ENCODE measurements around the gene AKAP11. TPM values are rescaled to one million over a fixed set of nuclear protein-coding genes. Genes with fewer than 3 reads are reported as not detected.

The AKAP11 gene
- total and polyA plus RNA-seq, 2 of the 4 experiments (the other 2 are of a cell fraction) = 8.0 to 19.7 TPM

DNA sequence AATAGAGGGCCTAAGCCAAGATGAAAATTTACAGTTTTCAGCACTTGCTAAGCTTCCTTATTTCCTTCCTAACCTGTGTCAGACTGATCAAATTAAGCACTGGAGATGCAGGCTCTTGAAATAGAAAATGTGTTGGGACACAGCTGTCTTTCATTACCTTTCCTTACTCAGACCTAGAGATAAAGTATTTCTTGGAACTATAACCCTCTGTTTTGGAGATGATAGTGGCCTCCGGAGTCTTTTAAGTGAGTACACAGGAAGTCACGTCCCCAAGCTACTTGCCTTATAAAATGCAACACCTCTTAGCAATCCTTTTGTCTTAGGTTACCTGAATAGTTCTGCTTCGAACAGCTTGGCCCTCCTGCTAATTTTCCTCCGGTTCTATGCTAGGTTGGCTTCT is 12.4 kb upstream of the AKAP11 start:
- Histone ChIP-seq H3K9me1 (ENCODE audit: insufficient read depth, low read length) (peaks cover 3% of the 10 kb centered on the region; the same call in 1 of the 2 replicates), H2BK20ac (ENCODE audit: low read depth, low read length) (no peak overlapping the region), H3K4me3 (ENCODE audit: insufficient read depth, low read depth, low read length) (no peak overlapping the region), H3K27me3 (ENCODE audit: control insufficient read depth, insufficient read depth, low read length) (no peaks in the 10 kb centered on the region), H3K56ac (ENCODE audit: extremely low read depth, insufficient read depth, low read length) (no peak overlapping the region), H3K18ac (ENCODE audit: low read depth, low read length) (no peak overlapping the region), H2BK5ac (ENCODE audit: low read depth, low read length, poor library complexity, severe bottlenecking) (no peak overlapping the region), H3K4me1 (ENCODE audit: control insufficient read depth, insufficient read depth, low read length) (no peaks in the 10 kb centered on the region), H3K23ac (ENCODE audit: low read depth, low read length) (no peak overlapping the region), H3K27ac (ENCODE audit: insufficient read depth, low read length) (no peak overlapping the region), H3K4ac (ENCODE audit: low read depth, low read length) (no peak overlapping the region), H3K14ac (replicated peaks; ENCODE audit: low read depth, low read length) (no peak overlapping the region), H2BK15ac (ENCODE audit: low read depth, low read length) (no peak overlapping the region), H4K8ac (ENCODE audit: low read depth in 2 of 2, low read length in 2 of 2) (no peak overlapping the region), H2BK120ac (ENCODE audit: low read depth, low read length) (no peak overlapping the region), H3K79me1 (ENCODE audit: low read depth in 1 of 2, low read length in 2 of 2) (no peaks in the 10 kb centered on the region), H2AFZ (replicated peaks; ENCODE audit: low read length, poor library complexity) (no peak overlapping the region), H3K9me3 (ENCODE audit: control insufficient read depth, insufficient read depth, low read length) (no peaks in the 10 kb centered on the region; the same call in 1 of the 2 replicates), H3K36me3 (ENCODE audit: control insufficient read depth, insufficient read depth, low read length) (no peaks in the 10 kb centered on the region), H4K5ac (ENCODE audit: low read depth, low read length) (no peak overlapping the region), H4K91ac (ENCODE audit: insufficient read depth, low read depth, low read length) (no peak overlapping the region), H3K4me2 (ENCODE audit: low read depth, low read length) (no peak overlapping the region), H3K9ac (ENCODE audit: low read depth, low read length) (no peak overlapping the region), H4K20me1 (ENCODE audit: insufficient read depth, low read length) (no peaks in the 10 kb centered on the region), H2AK5ac (ENCODE audit: low read depth, low read length) (no peak overlapping the region), H2AK9ac (replicated peaks; ENCODE audit: low read depth, low read length, poor library complexity) (no peak overlapping the region)
- intact Hi-C loops (cut with micrococcal nuclease) = no loop called here
- TF ChIP-seq BHLHE40 (IDR thresholded peaks at IDR 0.05; ENCODE audit: low read depth, low read length) = no peak
- TF ChIP-seq, protein P1, sequence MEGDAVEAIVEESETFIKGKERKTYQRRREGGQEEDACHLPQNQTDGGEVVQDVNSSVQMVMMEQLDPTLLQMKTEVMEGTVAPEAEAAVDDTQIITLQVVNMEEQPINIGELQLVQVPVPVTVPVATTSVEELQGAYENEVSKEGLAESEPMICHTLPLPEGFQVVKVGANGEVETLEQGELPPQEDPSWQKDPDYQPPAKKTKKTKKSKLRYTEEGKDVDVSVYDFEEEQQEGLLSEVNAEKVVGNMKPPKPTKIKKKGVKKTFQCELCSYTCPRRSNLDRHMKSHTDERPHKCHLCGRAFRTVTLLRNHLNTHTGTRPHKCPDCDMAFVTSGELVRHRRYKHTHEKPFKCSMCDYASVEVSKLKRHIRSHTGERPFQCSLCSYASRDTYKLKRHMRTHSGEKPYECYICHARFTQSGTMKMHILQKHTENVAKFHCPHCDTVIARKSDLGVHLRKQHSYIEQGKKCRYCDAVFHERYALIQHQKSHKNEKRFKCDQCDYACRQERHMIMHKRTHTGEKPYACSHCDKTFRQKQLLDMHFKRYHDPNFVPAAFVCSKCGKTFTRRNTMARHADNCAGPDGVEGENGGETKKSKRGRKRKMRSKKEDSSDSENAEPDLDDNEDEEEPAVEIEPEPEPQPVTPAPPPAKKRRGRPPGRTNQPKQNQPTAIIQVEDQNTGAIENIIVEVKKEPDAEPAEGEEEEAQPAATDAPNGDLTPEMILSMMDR (conservative IDR thresholded peaks at IDR 0.05; ENCODE audit: low read depth, low read length) = no peak
- TF ChIP-seq POLR2A (IDR thresholded peaks at IDR 0.05; ENCODE audit: low read depth, low read length) = no peak
- no peak for TF ChIP-seq CHD1 (IDR thresholded peaks at IDR 0.05; ENCODE audit: low read depth, low read length)
- TF ChIP-seq, protein P2, sequence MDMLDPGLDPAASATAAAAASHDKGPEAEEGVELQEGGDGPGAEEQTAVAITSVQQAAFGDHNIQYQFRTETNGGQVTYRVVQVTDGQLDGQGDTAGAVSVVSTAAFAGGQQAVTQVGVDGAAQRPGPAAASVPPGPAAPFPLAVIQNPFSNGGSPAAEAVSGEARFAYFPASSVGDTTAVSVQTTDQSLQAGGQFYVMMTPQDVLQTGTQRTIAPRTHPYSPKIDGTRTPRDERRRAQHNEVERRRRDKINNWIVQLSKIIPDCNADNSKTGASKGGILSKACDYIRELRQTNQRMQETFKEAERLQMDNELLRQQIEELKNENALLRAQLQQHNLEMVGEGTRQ (IDR thresholded peaks at IDR 0.05; ENCODE audit: low read depth, low read length) = no peak
- no peak for TF ChIP-seq CEBPB (IDR thresholded peaks at IDR 0.05; ENCODE audit: low read depth, low read length)
- TF ChIP-seq, protein P3, sequence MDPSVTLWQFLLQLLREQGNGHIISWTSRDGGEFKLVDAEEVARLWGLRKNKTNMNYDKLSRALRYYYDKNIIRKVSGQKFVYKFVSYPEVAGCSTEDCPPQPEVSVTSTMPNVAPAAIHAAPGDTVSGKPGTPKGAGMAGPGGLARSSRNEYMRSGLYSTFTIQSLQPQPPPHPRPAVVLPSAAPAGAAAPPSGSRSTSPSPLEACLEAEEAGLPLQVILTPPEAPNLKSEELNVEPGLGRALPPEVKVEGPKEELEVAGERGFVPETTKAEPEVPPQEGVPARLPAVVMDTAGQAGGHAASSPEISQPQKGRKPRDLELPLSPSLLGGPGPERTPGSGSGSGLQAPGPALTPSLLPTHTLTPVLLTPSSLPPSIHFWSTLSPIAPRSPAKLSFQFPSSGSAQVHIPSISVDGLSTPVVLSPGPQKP (IDR thresholded peaks at IDR 0.05; ENCODE audit: borderline replicate concordance, low read depth, low read length) = no peak
- no peak for TF ChIP-seq FOS (IDR thresholded peaks at IDR 0.05; ENCODE audit: low read depth, low read length)
- no peak for TF ChIP-seq SMC3 (IDR thresholded peaks at IDR 0.05; ENCODE audit: low read depth, low read length)
- TF ChIP-seq MAZ (IDR thresholded peaks at IDR 0.05; ENCODE audit: borderline replicate concordance, low read depth, low read length) = no peak
- no peak for TF ChIP-seq MAFK (IDR thresholded peaks at IDR 0.05; ENCODE audit: low read depth, low read length)
- no peak for TF ChIP-seq RAD21 (IDR thresholded peaks at IDR 0.05; ENCODE audit: low read length)
- no peak for TF ChIP-seq NFE2L2 (IDR thresholded peaks at IDR 0.05; ENCODE audit: low read depth, low read length)
- in situ Hi-C loops (cut with MboI; ENCODE audit: low sequenced_read_pairs) = no loop called here
- ATAC-seq (ENCODE audit: low read depth) (no peak), DNase-seq (no peak)
- no TSS peak for BruUV-seq (replicated peaks)
- ChIA-PET CTCF (no interaction called here), POLR2A (ENCODE audit: unreplicated experiment) (no interaction called here)
- dilution Hi-C loops (cut with HindIII; ENCODE audit: low sequenced_read_pairs, unreplicated experiment) = no loop called here
- WGBS, 2 experiments (ENCODE audit: extremely low coverage in 2 of 2, insufficient read length in 1 of 2) = 60% methylated on average over 1 of the region's 4 CpGs; no CpG with 5 or more reads in 1 of the 2 experiments

All from IMR-90 (cell line).